CD4-positive, CD25-positive, alpha-beta regulatory T cell (primary cell): ENCODE data around the gene ORAI3. TPM values are rescaled to one million over a fixed set of nuclear protein-coding genes. Genes with fewer than 3 reads are reported as not detected.

ENCODE experiments used
- ATAC-seq, 2 donors: fragments of 150-1000 bp; cut with Tn5 transposase; one replicate each; pipeline ENCODE4 v1.10.0; 2021; ENCODE audit warnings: low read depth in 2 of 2, moderate number of reproducible peaks in 2 of 2, moderate library complexity in 1 of 2
- DNase-seq, 3 donors: peaks; one replicate each; pipeline versions ENCODE4 v3.0.0 to v3.0.0-alpha.2; 2012 to 2022; ENCODE audit warnings: mixed read lengths in 1 of 3
- H3K27ac ChIP-seq: one replicate; pipeline ENCODE4 v1.7.0; 2013; ENCODE audit warnings: mild to moderate bottlenecking, low read length; ENCODE audit not compliant: insufficient read depth, poor library complexity, severe bottlenecking
- H3K27me3 ChIP-seq: one replicate; pipeline ENCODE4 v1.7.0; 2013; ENCODE audit warnings: low read length; ENCODE audit not compliant: control insufficient read depth, insufficient read depth
- H3K36me3 ChIP-seq: one replicate; pipeline ENCODE4 v1.7.0; 2013; ENCODE audit warnings: mild to moderate bottlenecking, low read length, moderate library complexity; ENCODE audit not compliant: control insufficient read depth, insufficient read depth
- H3K4me1 ChIP-seq: 2 replicates; pipeline ENCODE4 v1.7.0; 2013; ENCODE audit warnings: mild to moderate bottlenecking, low read length; ENCODE audit not compliant: insufficient read depth, control insufficient read depth, poor library complexity, severe bottlenecking
- H3K4me3 ChIP-seq: one replicate; pipeline ENCODE4 v1.7.0; 2013; ENCODE audit warnings: low read depth, mild to moderate bottlenecking, low read length, moderate library complexity
- H3K9me3 ChIP-seq, 2 experiments: 1 replicate in 1 of 2; 2 replicates in 1 of 2; pipeline ENCODE4 v1.7.0; 2013; ENCODE audit warnings: low read length in 2 of 2, mild to moderate bottlenecking in 1 of 2, moderate library complexity in 1 of 2; ENCODE audit not compliant: control insufficient read depth in 2 of 2
- H3K27ac Mint-ChIP-seq, 3 donors: one replicate each; pipeline ENCODE4 v1.8.0; 2020 to 2022; ENCODE audit warnings: mild to moderate bottlenecking in 3 of 3, mixed read lengths in 3 of 3, moderate library complexity in 2 of 3
- H3K27me3 Mint-ChIP-seq: one replicate; pipeline ENCODE4 v1.8.0; 2022; ENCODE audit warnings: mild to moderate bottlenecking, mixed read lengths
- H3K36me3 Mint-ChIP-seq: one replicate; pipeline ENCODE4 v1.8.0; 2020; ENCODE audit warnings: mixed read lengths
- H3K4me1 Mint-ChIP-seq, 4 donors: one replicate each; pipeline ENCODE4 v1.8.0; 2020 to 2022; ENCODE audit warnings: mixed read lengths in 4 of 4, mild to moderate bottlenecking in 1 of 4
- H3K4me3 Mint-ChIP-seq, 4 donors: one replicate each; pipeline ENCODE4 v1.8.0; 2020 to 2022; ENCODE audit warnings: mild to moderate bottlenecking in 4 of 4, mixed read lengths in 4 of 4, moderate library complexity in 3 of 4
- H3K9me3 Mint-ChIP-seq, 7 donors: one replicate each; pipeline ENCODE4 v1.8.0; 2020 to 2022; ENCODE audit warnings: mixed read lengths in 7 of 7, mild to moderate bottlenecking in 3 of 7, moderate library complexity in 2 of 7
- polyA plus RNA-seq, 4 donors: library from polyadenylated mRNA; unstranded; fragments of 300-500 nt; fragmentation: Illumina TruSeq; gene quantifications; one replicate each; pipeline ENCODE4 v1.2.3, GENCODE V29; 2021
- total RNA-seq: library from RNA; stranded (reverse); gene quantifications from one replicate; pipeline ENCODE4 v1.2.3, GENCODE V29; 2022

ORAI3 gene
- total and polyA plus RNA-seq, 5 donors from 2014 or later = 7.7 to 34.7 (median 31.4) TPM

DNA sequence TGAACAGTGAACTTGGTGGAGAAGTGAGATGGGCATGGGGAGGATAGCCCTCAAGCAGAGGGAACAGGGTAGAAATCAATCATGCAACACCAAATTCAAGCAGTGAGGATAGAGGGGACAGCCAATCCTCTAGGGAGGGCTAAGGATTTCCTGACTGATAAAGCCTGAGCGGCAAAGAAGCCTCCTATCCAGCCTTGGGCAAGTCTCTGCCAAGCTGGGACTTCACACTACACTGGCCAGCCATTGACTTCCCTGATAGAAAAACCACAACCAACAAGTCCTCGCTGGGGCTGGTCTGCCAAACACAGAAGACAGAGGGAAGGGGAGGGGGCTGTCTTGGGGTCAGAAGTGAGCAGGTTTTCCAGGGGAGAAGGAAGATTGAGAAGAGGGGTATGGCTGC lies 28.0 kb upstream of the ORAI3 start:
- Histone ChIP-seq H3K4me3 (no peak overlapping the region), H3K9me3 (no peaks in the 10 kb centered on the region), H3K27me3 (no peaks in the 10 kb centered on the region), H3K27ac (no peak overlapping the region), H3K4me1 (peaks cover 27% of the 10 kb centered on the region), H3K36me3 (no peaks in the 10 kb centered on the region)
- Mint-ChIP-seq H3K27me3 (peaks cover 5% of the 10 kb centered on the region), H3K36me3 (no peaks in the 10 kb centered on the region), H3K4me1 (peaks cover 0 to 20% (median 3%) of the 10 kb centered on the region in 4 donors), H3K4me3 (peak overlapping the region; percentile 78 to 99 (median 93)), H3K9me3 (no peaks in the 10 kb centered on the region), H3K27ac (peak overlapping the region in 1 of 3 donors; percentile 69)
- no peak for DNase-seq
- ATAC-seq = no peak

DNA sequence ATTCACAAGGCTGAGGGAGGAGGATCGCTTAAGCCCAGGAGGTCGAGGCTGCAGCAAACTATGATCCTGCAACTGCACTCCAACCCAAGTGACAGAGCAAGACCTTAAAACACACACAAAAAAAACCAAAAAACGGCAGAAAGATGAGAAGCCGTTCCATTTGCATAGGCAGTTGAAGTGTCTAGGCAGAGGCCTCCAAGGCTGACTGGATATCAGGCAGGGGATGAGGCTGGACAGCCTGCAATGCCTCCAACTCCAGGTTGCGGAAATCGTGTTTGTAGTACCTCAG lies 27.5 kb upstream of the ORAI3 start:
- Histone ChIP-seq H3K36me3 (no peaks in the 10 kb centered on the region), H3K4me1 (peaks cover 27% of the 10 kb centered on the region), H3K27me3 (no peaks in the 10 kb centered on the region), H3K4me3 (no peak overlapping the region), H3K27ac (peak overlapping the region; percentile 95), H3K9me3 (no peaks in the 10 kb centered on the region)
- H3K4me1 Mint-ChIP-seq = peaks cover 0 to 25% (median 7%) of the 10 kb centered on the region in 4 donors
- no peaks in the 10 kb centered on the region for H3K9me3 Mint-ChIP-seq
- H3K27ac Mint-ChIP-seq = peak overlapping the region; percentile 97 to 100 (median 99)
- H3K27me3 Mint-ChIP-seq = peaks cover 5% of the 10 kb centered on the region
- H3K4me3 Mint-ChIP-seq = peak overlapping the region; percentile 90 to 99 (median 97)
- no peak for ATAC-seq
- no peaks in the 10 kb centered on the region for H3K36me3 Mint-ChIP-seq
- DNase-seq = no peak

DNA sequence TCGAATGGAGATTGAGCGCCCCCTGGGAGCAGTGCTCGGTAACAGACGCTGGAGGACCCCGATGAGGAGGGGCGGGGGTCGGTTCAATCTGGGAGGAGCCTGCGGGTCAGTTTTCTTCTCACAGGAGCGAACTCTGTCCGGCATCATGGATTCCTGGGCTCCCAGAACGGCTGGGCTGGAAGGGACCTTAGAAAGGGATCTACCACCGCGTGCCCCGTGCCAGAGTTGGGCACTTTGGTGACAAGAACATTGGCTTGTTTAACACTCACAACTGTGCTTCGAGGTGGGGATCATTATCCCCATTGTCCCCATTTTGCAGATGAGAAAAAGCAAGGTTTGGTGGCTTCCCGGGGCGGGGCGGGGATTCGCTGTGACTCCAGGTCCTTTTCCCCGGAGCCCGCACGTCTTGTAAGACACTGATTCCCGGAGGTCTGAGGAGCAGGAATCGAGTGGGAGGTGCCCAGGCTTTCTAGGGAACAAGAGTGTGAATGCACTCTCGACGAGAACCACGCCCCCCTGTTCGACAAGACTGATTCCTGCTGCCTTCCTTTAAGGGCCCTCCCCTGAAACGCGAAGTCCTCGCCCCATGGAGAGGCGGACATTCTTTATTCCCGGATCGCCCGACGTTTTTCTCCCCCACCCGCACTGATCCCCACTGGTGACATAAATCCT lies 27.0 kb upstream of the ORAI3 start:
- Mint-ChIP-seq H3K36me3 (no peaks in the 10 kb centered on the region), H3K27me3 (peaks cover 5% of the 10 kb centered on the region), H3K9me3 (no peaks in the 10 kb centered on the region), H3K4me3 (peak overlapping the region; percentile 90 to 99 (median 97)), H3K4me1 (peaks cover 0 to 27% (median 7%) of the 10 kb centered on the region in 4 donors), H3K27ac (peak overlapping the region; percentile 97 to 100 (median 99))
- no peaks in the 10 kb centered on the region for H3K27me3 ChIP-seq
- no peaks in the 10 kb centered on the region for H3K36me3 ChIP-seq
- peak overlapping the region; percentile 73 for H3K4me3 ChIP-seq
- DNase-seq (peak; percentile 79 to 87 (median 86)), ATAC-seq (no peak)
- peaks cover 27% of the 10 kb centered on the region for H3K4me1 ChIP-seq
- H3K27ac ChIP-seq = peak overlapping the region; percentile 95
- H3K9me3 ChIP-seq = no peaks in the 10 kb centered on the region

DNA sequence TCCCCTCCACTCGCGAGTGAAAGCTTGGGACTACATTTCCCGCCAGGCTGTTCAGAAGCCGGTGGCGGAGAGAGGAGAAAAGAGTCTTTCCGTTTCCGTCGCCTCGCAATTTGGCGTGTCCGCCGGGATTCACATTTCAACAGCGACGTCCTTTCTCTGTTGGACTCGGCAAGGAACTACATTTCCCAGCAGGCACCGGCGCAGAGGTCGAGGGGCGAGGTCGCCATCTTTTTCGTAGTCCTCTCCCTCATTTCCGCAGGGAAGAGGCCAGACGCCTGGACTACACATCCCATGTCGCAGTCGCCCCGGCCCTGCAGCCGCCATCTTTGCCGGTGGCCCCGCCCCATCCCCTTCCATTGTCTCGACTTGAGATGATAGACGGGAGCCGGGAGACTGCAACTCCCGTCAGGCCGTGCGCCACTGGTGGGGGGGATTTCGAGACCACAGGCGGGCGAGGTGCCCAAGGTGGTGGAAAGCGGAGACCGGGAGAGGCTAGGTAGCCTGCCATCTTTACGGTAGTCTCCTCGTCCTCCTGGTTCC lies 26.4 kb upstream of the ORAI3 start:
- Histone ChIP-seq H3K4me3 (peak overlapping the region; percentile 98), H3K9me3 (no peaks in the 10 kb centered on the region), H3K27me3 (no peaks in the 10 kb centered on the region), H3K36me3 (no peaks in the 10 kb centered on the region), H3K27ac (peak overlapping the region; percentile 95), H3K4me1 (peaks cover 27% of the 10 kb centered on the region)
- H3K36me3 Mint-ChIP-seq = no peaks in the 10 kb centered on the region
- peak; percentile 100 for DNase-seq
- peak overlapping the region; percentile 97 to 100 (median 99) for H3K27ac Mint-ChIP-seq
- no peaks in the 10 kb centered on the region for H3K9me3 Mint-ChIP-seq
- H3K4me1 Mint-ChIP-seq = peaks cover 0 to 27% (median 7%) of the 10 kb centered on the region in 4 donors
- peaks cover 2% of the 10 kb centered on the region for H3K27me3 Mint-ChIP-seq
- peak overlapping the region; percentile 90 to 99 (median 97) for H3K4me3 Mint-ChIP-seq
- peak; percentile 74 to 81 for ATAC-seq

DNA sequence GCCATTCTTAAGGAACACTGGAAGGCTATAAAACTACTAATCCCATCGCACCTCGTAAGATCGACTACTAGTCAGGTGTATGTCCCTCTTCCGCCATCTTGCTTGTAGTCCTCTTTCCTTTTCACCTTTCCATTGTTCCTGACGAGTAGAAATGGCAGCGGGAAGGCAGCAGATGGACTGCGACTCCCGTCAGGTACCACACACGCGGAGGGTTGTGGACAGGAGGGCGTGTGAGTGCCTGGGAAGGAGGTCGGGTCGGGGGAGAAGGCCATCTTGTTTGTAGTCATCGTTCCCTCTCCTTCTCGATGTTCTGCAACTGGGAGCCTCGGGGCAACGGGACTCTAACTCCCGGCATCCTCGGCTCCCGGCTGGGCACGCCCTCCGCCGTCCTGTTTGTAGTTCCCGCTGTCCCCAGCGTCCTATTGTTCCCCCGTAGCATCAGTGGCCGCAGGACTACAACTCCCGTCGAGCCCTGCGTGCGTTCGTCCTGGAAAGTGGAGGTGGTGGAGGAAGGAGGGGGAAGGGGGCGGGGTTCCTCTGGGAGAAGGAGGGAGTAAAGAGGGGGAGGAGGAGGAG lies 25.8 kb upstream of the ORAI3 start:
- Histone ChIP-seq H3K4me3 (peak overlapping the region; percentile 98), H3K27ac (peak overlapping the region; percentile 95), H3K9me3 (no peaks in the 10 kb centered on the region), H3K4me1 (peaks cover 27% of the 10 kb centered on the region), H3K27me3 (no peaks in the 10 kb centered on the region), H3K36me3 (no peaks in the 10 kb centered on the region)
- no peaks in the 10 kb centered on the region for H3K36me3 Mint-ChIP-seq
- no peaks in the 10 kb centered on the region for H3K9me3 Mint-ChIP-seq
- peak overlapping the region; percentile 97 to 100 (median 99) for H3K27ac Mint-ChIP-seq
- peak; percentile 95 to 99 (median 97) for DNase-seq
- H3K27me3 Mint-ChIP-seq = no peaks in the 10 kb centered on the region
- ATAC-seq = peak; percentile 68 to 71
- H3K4me1 Mint-ChIP-seq = peaks cover 0 to 27% (median 7%) of the 10 kb centered on the region in 4 donors
- H3K4me3 Mint-ChIP-seq = peak overlapping the region; percentile 90 to 99 (median 97)

DNA sequence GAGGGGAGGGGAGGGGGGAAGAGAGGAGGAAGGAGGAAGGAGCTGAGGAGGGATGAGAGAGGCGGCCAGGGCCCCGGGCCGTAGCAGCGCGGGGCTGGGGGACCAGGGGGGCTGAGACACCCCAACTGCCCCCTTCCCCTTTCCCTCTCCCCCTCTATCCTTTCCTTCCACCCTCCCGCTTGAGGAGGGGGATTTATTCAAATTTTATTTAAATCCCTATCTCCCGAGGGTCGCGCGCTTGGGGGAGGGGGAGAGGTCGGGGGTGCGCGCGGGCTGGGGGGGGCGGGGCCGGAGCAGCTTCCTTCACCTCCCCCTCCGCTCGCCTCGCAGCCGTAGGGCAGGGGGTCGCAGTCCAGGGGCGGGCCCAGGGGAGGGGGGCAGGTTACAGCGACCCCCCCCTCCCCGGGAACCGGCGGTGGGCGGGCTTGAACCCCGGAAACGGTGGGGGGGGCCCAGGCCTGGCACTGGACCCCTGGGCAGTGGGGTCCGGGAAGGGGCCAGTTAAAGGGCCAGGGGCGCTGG lies 25.3 kb upstream of the ORAI3 start, which contains the start of gene FBXL19:
FBXL19 (plus strand) TSS at position 19 of the 522 bp plus-strand sequence. CDS start 2,183 bp downstream, outside the sequence.
- Histone ChIP-seq H3K36me3 (no peaks in the 10 kb centered on the region), H3K27me3 (no peaks in the 10 kb centered on the region), H3K4me1 (peaks cover 27% of the 10 kb centered on the region), H3K4me3 (peak within 1 kb of the TSS; percentile 98), H3K9me3 (no peaks in the 10 kb centered on the region), H3K27ac (peak within 1 kb of the TSS; percentile 95)
- DNase-seq (peak in 1 of 3 donors; percentile 19), ATAC-seq (no peak)
- Mint-ChIP-seq H3K27ac (peak within 1 kb of the TSS; percentile 97 to 100 (median 99)), H3K4me3 (peak within 1 kb of the TSS; percentile 90 to 99 (median 97)), H3K4me1 (peaks cover 0 to 27% (median 7%) of the 10 kb centered on the region in 4 donors), H3K9me3 (no peaks in the 10 kb centered on the region), H3K27me3 (no peaks in the 10 kb centered on the region), H3K36me3 (no peaks in the 10 kb centered on the region)

DNA sequence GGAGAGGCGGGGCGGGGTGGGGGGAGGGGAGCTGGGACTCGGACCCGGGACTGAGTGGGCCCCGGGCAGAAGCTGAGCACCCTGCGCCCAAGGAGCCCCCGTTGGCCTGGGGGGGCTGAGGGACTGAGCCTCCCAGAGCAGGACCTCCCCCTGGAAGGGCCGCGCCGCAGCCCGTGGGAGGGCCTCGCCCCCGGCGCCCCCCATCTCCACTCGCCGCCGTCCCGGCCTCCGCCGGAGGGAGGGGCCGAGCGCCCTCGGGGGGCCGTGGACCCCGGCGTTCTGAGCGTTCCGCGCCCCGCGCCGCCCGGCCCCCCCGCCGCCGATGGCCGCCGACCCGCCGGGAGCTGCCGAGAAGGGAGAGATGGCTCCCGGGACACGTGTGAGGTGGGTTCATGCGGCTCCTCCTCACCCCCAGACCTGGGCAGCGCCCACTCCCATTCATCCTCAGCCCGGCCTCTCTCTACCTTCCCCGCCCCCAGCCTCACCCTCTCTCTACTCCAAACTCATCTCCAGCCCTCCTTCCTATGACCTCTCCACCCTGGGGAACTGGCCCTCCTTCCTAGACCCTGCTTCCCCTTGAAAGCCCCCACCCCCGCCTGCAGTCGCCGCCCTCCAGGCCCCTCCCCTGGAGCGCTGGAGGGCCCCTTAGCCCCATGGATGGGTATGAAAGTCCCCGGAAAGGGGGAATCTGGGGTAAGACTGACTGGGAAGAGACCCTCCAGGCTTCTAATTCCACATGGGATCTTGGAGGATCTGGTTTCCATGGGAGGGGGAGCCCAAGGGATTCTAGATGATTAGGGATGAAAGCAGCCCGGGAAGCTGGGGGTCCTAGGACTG lies 24.6 kb upstream of the ORAI3 start:
- Histone ChIP-seq H3K4me1 (peaks cover 27% of the 10 kb centered on the region), H3K36me3 (no peaks in the 10 kb centered on the region), H3K4me3 (no peak overlapping the region), H3K9me3 (no peaks in the 10 kb centered on the region), H3K27me3 (no peaks in the 10 kb centered on the region), H3K27ac (peak overlapping the region; percentile 95)
- H3K27me3 Mint-ChIP-seq = no peaks in the 10 kb centered on the region
- no peaks in the 10 kb centered on the region for H3K9me3 Mint-ChIP-seq
- peak overlapping the region in 3 of 4 donors; percentile 56 to 78 (median 73) for H3K4me3 Mint-ChIP-seq
- H3K27ac Mint-ChIP-seq = peak overlapping the region in 1 of 3 donors; percentile 46
- ATAC-seq (no peak), DNase-seq (no peak)
- peaks cover 0 to 27% (median 7%) of the 10 kb centered on the region in 4 donors for H3K4me1 Mint-ChIP-seq
- no peaks in the 10 kb centered on the region for H3K36me3 Mint-ChIP-seq
